Measurements from ENCODE around the gene FADS3. TPM values are rescaled to one million over a fixed set of nuclear protein-coding genes. Genes with fewer than 3 reads are reported as not detected.

The FADS3 gene
- total and polyA plus RNA-seq, 2 of the 13 experiments (the other 11 are each of a cell fraction or from before 2014, with no cell fraction given) = 13.4 to 23.2 TPM

GRCh38 chr11:61828629-61829407 lies 62.5 kb downstream of the FADS3 start (continued):
- TF ChIP-seq ZSCAN29 (CRISPR knock-in tag; conservative IDR thresholded peaks at IDR 0.05) (no peak), ZMAT3 (CRISPR knock-in tag; conservative IDR thresholded peaks at IDR 0.05) (no peak), ZNF546 (CRISPR knock-in tag; conservative IDR thresholded peaks at IDR 0.05) (no peak), ZSCAN12 (CRISPR knock-in tag; IDR thresholded peaks at IDR 0.05) (no peak), SMARCE1 (IDR thresholded peaks at IDR 0.05; ENCODE audit: borderline replicate concordance) (no peak), CBX5 (CRISPR knock-in tag; IDR thresholded peaks at IDR 0.05; ENCODE audit: borderline replicate concordance) (no peak; the same call in 1 of the 2 replicates), ZNF367 (CRISPR knock-in tag; IDR thresholded peaks at IDR 0.05; ENCODE audit: borderline replicate concordance) (no peak), NR3C1 (CRISPR knock-in tag; IDR thresholded peaks at IDR 0.05) (no peak), ZKSCAN8 (CRISPR knock-in tag; IDR thresholded peaks at IDR 0.05; ENCODE audit: borderline replicate concordance) (no peak), PHF20 (CRISPR knock-in tag; IDR thresholded peaks at IDR 0.05) (no peak), TAF1 (CRISPR knock-in tag; IDR thresholded peaks at IDR 0.05) (0 out of 2 replicates have a peak, but pooled peaks have one; percentile 23), ZMYM2 (CRISPR knock-in tag; IDR thresholded peaks at IDR 0.05) (no peak), ZNF768 (CRISPR knock-in tag; IDR thresholded peaks at IDR 0.05) (no peak), POGK (CRISPR knock-in tag; conservative IDR thresholded peaks at IDR 0.05) (no peak), ZNF530 (CRISPR knock-in tag; IDR thresholded peaks at IDR 0.05; ENCODE audit: low read depth) (no peak), ZNF850 (CRISPR knock-in tag; conservative IDR thresholded peaks at IDR 0.05) (no peak), HNF1B (CRISPR knock-in tag; IDR thresholded peaks at IDR 0.05) (0 out of 2 replicates have a peak, but pooled peaks have one; percentile 39), ZNF672 (CRISPR knock-in tag; IDR thresholded peaks at IDR 0.05) (no peak), ZNF251 (CRISPR knock-in tag; IDR thresholded peaks at IDR 0.05) (no peak), AHR (CRISPR knock-in tag; IDR thresholded peaks at IDR 0.05) (no peak), ZNF18 (CRISPR knock-in tag; IDR thresholded peaks at IDR 0.05; ENCODE audit: insufficient replicate concordance) (no peak), ZNF33B (CRISPR knock-in tag; IDR thresholded peaks at IDR 0.05) (no peak), SYNCRIP (IDR thresholded peaks at IDR 0.05; ENCODE audit: insufficient read depth, low read depth, low read length) (no peak), DMTF1 (CRISPR knock-in tag; IDR thresholded peaks at IDR 0.05) (no peak)
